Lung (tissue), 12 donors: ENCODE results near the gene MAP7. TPM values are rescaled to one million over a fixed set of nuclear protein-coding genes. Genes with fewer than 3 reads are reported as not detected.

Experiments
- ATAC-seq: fragments of 200-7000 bp; cut with Tn5 transposase; one replicate; pipeline ENCODE4 v1.9.1; 2020; ENCODE audit warnings: moderate number of reproducible peaks; ENCODE audit not compliant: insufficient read depth, low FRiP score
- DNase-seq, 3 donors: peaks; one replicate each; pipeline ENCODE4 v3.0.0-alpha.2; 2013 to 2017
- H3K27ac ChIP-seq, 2 donors: one replicate each; pipeline ENCODE4 v1.5.1; 2013; ENCODE audit warnings: mild to moderate bottlenecking in 2 of 2, moderate library complexity in 2 of 2, control low read depth in 1 of 2, inconsistent platforms in 1 of 2, low read depth in 1 of 2, low read length in 1 of 2
- H3K27me3 ChIP-seq, 3 donors: one replicate each; pipeline ENCODE4 v1.5.1; 2013; ENCODE audit warnings: low read length in 2 of 3; ENCODE audit not compliant: control insufficient read depth in 3 of 3, insufficient read depth in 3 of 3
- H3K36me3 ChIP-seq, 4 donors: one replicate each; pipeline ENCODE4 v1.5.1; 2013; ENCODE audit warnings: low read length in 4 of 4, mild to moderate bottlenecking in 1 of 4, moderate library complexity in 1 of 4; ENCODE audit not compliant: control insufficient read depth in 4 of 4, insufficient read depth in 4 of 4
- H3K4me1 ChIP-seq, 5 donors: one replicate each; pipeline ENCODE4 v1.5.1; 2013; ENCODE audit warnings: low read length in 5 of 5, mild to moderate bottlenecking in 2 of 5, moderate library complexity in 1 of 5; ENCODE audit not compliant: control insufficient read depth in 5 of 5, insufficient read depth in 5 of 5
- H3K4me3 ChIP-seq: one replicate; pipeline ENCODE4 v1.5.1; 2013; ENCODE audit warnings: mild to moderate bottlenecking, control low read depth, moderate library complexity
- H3K9ac ChIP-seq, 2 donors: one replicate each; pipeline ENCODE4 v1.5.1; 2013; ENCODE audit warnings: low read length in 2 of 2, control low read depth in 1 of 2; ENCODE audit not compliant: insufficient read depth in 1 of 2
- H3K9me3 ChIP-seq, 4 donors: one replicate each; pipeline ENCODE4 v1.5.1; 2013; ENCODE audit warnings: low read length in 3 of 4, mild to moderate bottlenecking in 1 of 4, moderate library complexity in 1 of 4; ENCODE audit not compliant: control insufficient read depth in 4 of 4, insufficient read depth in 3 of 4
- CTCF ChIP-seq: IDR thresholded peaks from 2 replicates; pipeline ENCODE4 v1.5.1; 2012; ENCODE audit warnings: mild to moderate bottlenecking; ENCODE audit errors: control extremely low read depth, extremely low read depth
- WGBS, 2 donors: extraction: QIAGEN DNeasy Blood & Tissue Kit; methylation state at CpG; one replicate each; pipeline ENCODE4 v1.1.7; 2013; 5-methylcytosine and 5-hydroxymethylcytosine counted together
- polyA plus RNA-seq, 2 donors: library from polyadenylated mRNA; stranded (reverse); fragments of 200-250 nt; gene quantifications; one replicate each; pipeline ENCODE4 v1.2.1, GENCODE V29; 2013
- total RNA-seq, 2 donors: library from RNA; depleted of rRNA in 1 of 2; stranded (reverse); fragments of >200 nt in 1 of 2; gene quantifications; one replicate each; pipeline ENCODE4 v1.2.1, GENCODE V29; 2014 to 2021
- donor health status: control.
- donor health status: control.
- donor health status: Bipolar disorder and iron deficiency.
- donor health status: healthy.
- donor health status: DM: yes; HTN: yes; CAD: no.

Gene MAP7
- total and polyA plus RNA-seq, 4 donors = 8.4 to 23.4 (median 12.3) TPM

- Histone ChIP-seq H3K4me1 (peaks cover 0 to 5% (median 0%) of the 10 kb centered on the region in 5 donors), H3K9ac (no peak overlapping the region)
- 89 to 92% methylated on average over 4 of the region's 4 CpGs for WGBS, 2 donors
These were observed 35.6 kb downstream of the MAP7 start for GRCh38 chr6:136514591-136514990.

GRCh38 chr6:136511926-136512325 is 38.3 kb downstream of the MAP7 start:
- Histone ChIP-seq H3K9me3 (no peaks in the 10 kb centered on the region), H3K36me3 (no peaks in the 10 kb centered on the region), H3K27ac (no peak overlapping the region), H3K4me3 (no peak overlapping the region), H3K9ac (no peak overlapping the region), H3K4me1 (peaks cover 0 to 2% (median 0%) of the 10 kb centered on the region in 5 donors), H3K27me3 (no peaks in the 10 kb centered on the region)
- ATAC-seq = no peak
- no peak for DNase-seq
- 62 to 87% methylated on average over 3 of the region's 3 CpGs for WGBS, 2 donors
- TF ChIP-seq CTCF = no peak

More at GRCh38 chr6:136514591-136514990, 35.6 kb downstream of the MAP7 start:
- DNase-seq = no peak
- no peak for TF ChIP-seq CTCF
- Histone ChIP-seq H3K36me3 (no peaks in the 10 kb centered on the region), H3K27ac (no peak overlapping the region), H3K4me3 (no peak overlapping the region), H3K9me3 (no peaks in the 10 kb centered on the region), H3K27me3 (no peaks in the 10 kb centered on the region)
- no peak for ATAC-seq

- TF ChIP-seq CTCF = no peak
- DNase-seq = no peak
- Histone ChIP-seq H3K9me3 (no peaks in the 10 kb centered on the region), H3K27ac (no peak overlapping the region), H3K27me3 (no peaks in the 10 kb centered on the region), H3K4me3 (no peak overlapping the region), H3K4me1 (peaks cover 0 to 2% (median 0%) of the 10 kb centered on the region in 5 donors), H3K36me3 (no peaks in the 10 kb centered on the region), H3K9ac (no peak overlapping the region)
- ATAC-seq = no peak
- 67 to 79% methylated on average over 1 of the region's 1 CpG for WGBS, 2 donors
These were observed 38.8 kb downstream of the MAP7 start for GRCh38 chr6:136511397-136511796.

- no peaks in the 10 kb centered on the region for H3K9me3 ChIP-seq
- TF ChIP-seq CTCF = no peak
- no peaks in the 10 kb centered on the region for H3K36me3 ChIP-seq
- WGBS, 2 donors = 82 to 85% methylated on average over 4 of the region's 4 CpGs
- no peaks in the 10 kb centered on the region for H3K27me3 ChIP-seq
- no peak overlapping the region for H3K27ac ChIP-seq
- H3K4me1 ChIP-seq = peaks cover 0 to 2% (median 0%) of the 10 kb centered on the region in 5 donors
- no peak overlapping the region for H3K4me3 ChIP-seq
- ATAC-seq (no peak), DNase-seq (no peak)
- no peak overlapping the region for H3K9ac ChIP-seq
These were observed 39.4 kb downstream of the MAP7 start for GRCh38 chr6:136510782-136511181.
